HS-27A (cell line): ENCODE measurements around the gene TSPAN33.

ENCODE experiments used
- DNase-seq: peaks from one replicate; pipeline ENCODE4 v3.0.0-alpha.2; 2012; ENCODE audit warnings: low read depth, missing footprints

Gene TSPAN33

DNA sequence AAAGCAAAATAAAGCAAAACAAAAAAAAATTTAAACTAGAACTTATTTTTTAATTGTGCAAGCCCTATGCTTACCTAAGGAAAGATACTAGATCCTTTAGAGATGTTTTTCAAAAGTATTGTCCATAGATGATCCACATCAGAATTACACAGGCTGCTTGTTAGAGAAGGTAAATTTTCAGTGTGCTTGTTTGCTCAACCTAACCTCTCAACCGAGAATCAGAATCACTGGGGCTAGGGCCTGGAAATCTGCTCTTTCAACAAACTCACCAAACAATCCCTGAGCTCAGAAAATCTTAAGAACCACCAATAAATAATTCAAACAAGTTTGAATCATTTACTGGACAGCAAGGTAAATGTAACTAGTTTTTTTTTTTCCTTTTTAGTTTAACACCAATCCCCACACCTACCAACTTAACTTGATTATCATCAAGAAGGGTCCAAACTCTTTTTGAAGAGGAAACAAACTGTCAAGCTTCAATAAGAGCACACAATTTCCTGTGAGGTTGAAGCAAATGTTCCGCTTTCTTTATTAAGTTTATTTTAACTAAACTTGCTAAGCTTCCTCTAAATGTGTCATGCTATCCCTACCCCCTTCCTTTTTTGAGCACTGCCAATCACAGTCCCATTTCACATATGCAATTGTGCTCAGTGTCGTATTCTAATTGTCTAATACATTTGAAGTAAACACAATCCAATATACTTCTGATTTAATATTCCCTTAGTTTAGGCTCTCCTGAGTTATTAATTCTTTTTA is 7.4 kb upstream of the TSPAN33 start:
- no peak for DNase-seq

DNA sequence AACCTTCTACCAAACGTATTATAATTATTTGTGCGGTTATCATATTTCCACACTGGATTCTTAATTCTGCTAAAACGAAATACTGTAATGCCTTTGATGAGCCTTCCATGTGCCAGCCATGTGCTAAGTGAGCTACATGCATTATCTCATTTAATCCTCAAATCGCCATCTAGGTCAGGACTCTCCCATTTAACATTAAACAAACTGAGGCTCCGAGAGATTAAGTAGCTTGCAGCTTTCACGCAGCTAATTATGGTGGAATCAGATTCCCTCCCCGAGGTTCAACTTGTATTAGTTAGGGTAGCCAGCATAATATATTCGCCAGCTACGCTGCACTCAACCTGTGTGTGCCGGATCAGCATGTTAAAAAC is 798 bp upstream of the TSPAN33 start:
- no peak for DNase-seq

DNA sequence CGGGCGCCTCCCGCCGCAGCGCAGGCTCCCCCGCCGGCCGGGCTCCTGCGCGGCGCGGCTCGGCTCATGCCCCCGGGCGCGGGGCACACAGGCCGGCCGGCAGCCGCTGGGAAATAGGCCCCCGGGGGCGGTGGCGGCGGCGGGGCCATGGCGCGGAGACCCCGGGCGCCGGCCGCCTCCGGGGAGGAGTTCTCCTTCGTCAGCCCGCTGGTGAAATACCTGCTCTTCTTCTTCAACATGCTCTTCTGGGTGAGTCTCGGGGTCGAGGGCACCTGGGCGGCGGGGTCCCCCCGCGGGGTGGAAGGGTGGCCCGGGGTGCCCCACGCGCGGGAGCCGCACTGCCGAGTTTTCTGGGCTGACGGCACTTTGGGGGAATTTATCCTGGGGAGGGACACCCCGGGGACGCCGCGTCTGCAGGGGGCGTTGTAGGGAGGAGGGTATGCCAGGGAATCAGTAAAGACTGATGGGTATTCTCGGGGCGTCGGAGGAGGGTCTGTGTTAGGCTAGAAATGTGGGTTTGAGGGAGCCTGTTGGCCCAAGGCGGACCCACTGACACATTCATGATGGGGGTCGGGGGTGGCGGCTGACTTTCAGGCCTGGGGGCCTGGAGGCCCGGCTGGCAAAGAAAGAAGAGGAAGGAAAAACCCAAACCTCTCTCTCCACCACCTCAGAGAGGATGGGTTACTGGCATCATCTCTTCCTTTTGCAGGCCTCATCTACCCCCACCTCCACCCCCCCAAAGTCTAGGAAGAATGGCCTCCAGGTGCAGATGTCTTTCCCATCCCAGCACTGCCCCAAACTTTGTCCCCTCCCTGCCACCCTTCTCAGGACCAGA is 544 bp downstream of the TSPAN33 start:
- no peak for DNase-seq

DNA sequence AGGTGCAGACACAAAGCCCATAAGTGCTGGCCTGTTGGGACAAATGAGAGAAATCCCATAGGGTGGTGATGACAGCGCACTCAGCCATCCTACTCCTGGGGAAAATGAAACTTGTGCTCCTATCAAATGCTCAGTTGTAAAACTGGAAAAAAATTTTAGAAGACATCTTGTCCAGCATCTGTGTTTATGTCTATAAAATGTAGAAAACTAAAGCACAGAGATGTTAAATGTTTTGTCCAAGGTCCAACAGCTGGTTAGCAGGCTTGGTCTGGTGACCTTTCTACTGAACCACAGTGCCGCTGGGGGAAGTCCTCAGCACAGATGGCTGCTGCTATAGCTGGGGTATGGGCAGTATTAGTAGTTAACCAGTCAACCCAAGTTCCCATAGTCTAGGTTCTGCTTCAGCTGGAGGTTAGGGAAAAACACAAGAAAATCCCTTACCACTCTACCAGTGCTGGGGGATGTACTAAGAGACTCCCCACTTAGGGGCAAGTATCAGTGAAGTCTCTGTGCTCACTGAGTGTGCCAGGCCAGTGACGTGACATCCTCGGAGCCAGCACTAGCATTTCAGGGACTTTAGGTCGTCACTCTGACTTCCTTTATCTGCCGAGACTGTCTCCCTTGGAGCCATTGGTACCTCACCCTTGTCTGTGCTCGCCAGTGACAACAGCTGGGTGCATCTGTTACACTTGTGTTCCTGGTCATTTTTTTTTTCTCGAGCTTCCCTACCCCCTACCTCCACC is 1.9 kb downstream of the TSPAN33 start:
- DNase-seq, result no peak

DNA sequence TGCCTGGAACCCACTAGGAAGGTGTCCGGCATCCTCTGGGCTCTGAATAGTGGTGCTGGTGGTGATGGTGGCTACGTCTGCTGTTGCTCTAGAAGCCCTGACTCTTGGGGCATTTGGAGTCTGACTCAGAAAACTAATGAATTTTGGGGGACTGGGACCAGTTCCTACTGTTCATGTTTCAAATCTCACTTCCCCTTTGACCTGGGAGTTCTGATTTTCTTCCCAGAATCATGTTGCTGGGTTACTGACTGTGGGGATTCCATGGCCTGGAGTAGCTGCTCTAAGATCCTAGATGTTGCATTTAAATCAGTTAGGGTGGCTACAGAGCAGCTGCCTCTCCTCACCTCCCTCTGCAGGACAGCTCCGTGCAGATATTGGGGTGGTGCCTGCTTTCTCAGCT is 3.2 kb downstream of the TSPAN33 start:
- DNase-seq, result no peak

DNA sequence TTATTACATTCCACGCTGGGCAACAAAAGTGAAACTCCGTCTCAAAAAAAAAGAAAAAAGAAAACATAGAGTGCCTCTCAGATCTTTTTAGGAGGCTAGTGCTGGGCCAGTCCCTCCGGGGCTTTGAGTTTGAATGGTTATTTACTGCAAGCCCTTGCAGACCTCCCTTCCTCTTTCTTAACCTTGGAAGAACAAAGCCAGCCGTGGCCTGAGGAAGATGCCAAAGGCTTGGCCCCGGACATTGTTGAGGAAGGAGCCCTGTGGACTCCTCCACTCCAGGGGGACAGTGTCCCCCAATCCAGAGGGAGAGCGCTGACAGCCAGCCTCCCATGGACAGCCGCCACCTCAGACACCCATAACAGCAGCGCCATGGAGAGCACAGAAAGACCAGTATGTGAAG is 5.0 kb downstream of the TSPAN33 start:
- no peak for DNase-seq

DNA sequence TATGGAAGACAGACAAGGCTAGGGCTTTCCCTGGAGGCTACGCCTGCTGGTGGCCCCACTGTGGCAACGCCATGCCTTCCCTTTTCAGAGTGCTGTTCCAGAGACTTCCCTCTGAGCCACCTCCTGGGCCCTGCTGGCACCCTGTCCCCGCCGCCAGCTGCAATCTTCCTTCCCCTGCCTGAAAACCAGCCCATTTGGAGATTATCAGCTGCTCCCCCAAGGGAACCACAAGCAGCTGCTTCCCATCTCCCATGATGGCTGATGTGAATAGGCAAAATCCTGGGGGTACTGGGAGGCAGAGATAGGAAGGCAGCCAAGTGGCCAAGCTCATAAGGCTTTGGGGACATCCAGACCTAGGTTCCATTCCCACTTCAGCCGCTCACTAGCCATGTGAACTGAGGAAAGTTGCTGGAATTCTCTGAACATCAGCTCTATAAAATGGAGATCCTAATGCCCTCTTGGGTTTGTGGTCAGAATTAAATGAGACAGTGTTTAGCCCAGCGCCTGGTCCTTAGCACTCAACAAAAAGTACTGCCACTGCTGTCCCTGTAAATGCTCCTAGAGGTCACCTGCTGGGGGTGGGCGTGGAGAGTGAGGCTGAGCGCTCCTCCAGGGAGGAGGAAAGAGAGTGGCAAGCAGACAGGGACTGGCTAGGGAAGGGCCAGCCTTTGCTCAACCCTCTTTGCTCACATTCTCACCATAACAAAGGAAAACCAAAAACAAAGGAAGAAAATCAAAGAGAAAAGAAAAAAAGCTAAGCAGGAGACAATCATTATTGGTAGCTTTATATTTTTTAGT is 5.9 kb downstream of the TSPAN33 start:
- DNase-seq, result no peak

DNA sequence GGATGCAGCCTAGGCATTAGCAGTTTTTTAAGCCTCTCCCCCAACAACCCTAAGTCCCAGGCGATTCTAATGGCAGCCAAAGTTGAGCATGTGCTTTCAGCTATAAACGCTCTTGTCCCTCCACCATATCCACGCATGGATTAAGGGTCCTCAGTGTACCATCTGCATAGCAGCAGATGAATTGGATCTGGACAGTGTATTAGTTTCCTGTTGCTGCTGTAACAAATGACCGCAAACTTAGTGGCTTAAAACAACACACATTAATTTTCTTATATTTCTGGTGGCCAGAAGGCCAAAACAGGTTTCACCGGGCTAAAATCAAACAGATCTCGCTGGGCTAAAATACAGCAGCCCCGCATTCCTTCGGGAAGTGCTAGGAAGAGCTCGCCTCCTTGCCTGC is 13.1 kb downstream of the TSPAN33 start:
- DNase-seq, result no peak

DNA sequence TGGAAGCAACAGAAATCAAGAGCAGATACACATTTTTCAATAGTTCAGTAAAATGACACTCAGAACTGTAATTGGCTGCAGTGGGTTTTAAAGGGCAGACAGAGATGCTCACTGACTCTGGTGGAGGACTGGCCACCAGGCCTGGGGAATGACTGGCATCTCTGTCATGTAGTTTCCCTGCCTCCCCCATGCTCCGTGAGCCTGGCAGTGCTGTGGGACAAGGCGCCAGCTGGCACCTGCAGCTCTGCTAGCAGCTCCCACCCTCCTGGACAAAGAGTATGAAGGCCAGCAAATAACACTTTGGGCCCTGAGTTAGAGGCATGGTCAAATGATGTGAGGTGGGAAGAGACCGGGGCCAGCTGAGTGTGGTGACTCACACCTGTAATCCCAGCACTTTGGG is 15.0 kb downstream of the TSPAN33 start:
- no peak for DNase-seq

DNA sequence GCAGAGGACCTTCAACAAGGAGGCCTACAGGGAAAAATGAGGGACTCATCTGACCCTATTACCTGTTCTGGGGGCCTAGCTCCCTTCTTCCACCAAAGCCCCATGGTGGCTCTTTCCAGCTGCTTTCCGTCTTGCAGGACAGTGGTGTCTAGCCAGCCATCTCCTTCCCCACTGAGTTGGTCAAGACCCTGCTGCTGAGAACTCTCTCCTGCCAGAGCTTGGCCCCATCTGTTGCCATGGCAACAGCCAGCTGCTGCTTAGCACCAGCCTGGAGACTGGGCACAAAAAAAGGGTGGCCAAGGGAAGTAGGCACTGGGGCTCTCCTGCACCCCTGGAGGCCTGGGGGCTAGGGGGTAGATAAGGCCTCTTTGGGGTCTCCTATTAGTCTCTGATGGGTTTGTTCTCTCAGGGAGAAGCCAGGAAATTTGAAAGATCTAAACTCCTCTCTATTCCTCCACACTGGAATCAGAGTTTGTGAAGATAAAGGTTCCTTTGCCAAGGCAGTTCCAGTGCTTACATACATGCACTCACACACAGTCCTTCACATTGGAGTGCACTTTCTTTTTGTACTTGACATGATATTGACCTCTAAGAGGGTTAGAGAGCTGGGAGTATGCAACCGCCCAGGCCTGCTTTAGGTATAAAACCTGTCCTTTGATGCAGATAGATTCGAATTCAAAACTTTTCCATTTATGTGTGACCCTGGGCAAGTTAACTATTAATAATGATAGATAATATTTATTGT is 15.8 kb downstream of the TSPAN33 start:
- no peak for DNase-seq

DNA sequence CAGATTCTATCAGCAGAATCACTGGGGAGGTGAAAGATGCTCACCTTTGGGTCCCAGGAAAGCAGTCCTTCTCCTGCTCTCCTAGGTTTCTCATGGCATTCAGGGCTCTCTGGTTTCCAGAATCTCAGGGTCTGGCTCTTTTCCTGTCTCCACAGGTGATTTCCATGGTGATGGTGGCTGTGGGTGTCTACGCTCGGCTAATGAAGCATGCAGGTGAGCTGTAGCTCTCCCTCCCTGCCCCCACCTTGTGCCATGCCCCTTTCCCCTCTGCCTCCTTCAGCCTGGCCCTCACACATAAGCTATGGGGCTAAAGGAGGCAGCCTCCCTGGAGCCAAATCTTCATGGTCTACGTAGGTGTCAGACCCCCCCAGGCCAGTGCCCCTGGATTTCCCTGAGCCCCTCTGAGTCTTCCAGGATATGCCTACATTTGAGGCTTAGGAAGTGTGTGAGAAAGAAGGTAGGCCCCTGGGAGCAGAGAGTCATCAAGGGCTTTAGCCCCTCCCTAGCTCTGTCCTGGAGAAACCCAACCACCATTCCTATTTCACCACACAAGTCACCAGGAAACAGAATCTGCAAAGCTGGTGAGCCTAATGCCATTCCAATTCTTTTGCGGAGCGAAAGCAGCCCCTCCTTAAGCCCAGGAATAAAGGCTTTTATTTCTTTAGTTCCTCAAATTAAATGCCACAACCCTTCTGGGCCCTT is 17.2 kb downstream of the TSPAN33 start:
- DNase-seq, result no peak

DNA sequence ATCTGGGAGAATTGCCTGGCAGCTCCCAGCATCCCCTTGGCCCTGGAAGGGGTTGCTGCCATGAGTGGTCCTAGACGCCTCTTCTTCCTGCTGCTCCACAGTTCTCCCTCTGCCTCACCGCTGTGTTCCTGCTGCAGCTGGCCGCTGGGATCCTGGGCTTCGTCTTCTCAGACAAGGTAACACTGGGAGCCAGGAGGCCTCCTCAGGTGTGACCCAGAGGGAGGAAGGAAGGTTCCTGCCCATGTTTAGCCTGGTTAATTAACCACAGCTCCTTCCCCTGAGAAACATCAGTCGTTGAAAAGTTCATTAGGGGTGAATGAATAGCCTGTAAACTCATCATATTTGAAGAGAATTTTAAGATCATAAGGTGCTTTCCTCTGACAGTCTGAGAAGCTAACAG is 18.2 kb downstream of the TSPAN33 start:
- DNase-seq, result no peak

DNA sequence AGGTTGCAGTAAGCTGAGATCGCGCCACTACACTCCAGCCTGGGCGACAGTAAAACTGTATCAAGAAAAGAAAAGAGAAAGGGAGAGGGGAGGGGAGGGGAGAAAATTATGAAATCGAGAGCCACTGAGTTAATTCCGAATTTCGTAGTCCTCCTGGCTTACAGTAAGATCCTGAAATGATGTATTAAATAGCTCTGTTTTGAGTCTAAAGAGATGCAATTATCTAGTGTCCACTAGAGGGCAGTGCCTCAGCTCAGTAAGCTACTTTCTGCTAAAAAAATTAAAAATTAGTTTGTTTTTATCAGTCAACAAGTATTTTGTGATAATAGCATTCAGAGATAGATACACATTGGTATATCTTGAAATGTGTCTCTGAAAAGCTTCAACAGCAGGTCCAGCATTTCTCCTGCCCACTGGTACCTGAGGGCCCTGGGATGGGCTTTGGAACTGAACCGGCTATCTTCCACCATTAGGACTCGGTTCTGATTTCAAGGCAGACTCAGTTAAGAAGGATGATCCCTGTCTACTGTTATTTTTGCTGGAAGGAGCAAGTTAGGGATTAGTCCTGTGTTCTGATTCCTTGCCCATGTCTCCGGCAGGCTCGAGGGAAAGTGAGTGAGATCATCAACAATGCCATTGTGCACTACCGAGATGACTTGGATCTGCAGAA is 19.5 kb downstream of the TSPAN33 start:
- DNase-seq, result no peak

DNA sequence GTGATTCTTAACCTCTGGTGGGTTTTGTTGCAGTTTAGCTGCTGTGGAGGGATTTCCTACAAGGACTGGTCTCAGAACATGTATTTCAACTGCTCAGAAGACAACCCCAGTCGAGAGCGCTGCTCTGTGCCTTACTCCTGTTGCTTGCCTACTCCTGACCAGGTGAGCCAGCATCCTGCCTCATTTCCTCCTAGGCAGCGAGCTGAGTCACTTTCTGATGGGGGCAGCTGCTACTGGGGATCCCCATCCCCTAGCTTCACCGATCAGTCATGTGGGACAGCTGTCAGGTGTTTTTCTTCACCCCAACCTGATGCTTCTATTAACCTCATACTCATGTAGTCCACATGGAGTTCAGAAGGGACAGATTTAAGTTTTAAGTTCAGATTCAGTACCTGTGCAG is 22.2 kb downstream of the TSPAN33 start:
- DNase-seq, result no peak

DNA sequence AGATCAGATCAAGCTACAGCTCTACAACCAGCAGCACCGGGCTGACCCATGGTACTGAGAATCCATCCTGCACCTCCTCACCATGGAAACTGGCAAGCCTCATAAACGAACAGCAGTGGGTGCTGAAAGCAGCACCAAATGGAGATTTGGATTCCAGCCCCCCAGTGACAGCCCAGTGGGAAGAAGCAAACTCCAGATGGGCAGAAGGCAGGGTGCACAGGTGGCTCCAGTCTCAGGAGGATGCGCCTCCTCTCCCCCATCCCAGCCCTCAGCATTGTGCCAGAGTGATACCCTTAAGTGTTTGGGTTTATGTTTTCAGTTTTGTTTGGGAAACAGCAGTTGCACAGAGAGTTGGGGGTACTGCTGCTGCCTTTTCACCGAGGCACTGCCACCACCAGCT is 23.3 kb downstream of the TSPAN33 start:
- no peak for DNase-seq

DNA sequence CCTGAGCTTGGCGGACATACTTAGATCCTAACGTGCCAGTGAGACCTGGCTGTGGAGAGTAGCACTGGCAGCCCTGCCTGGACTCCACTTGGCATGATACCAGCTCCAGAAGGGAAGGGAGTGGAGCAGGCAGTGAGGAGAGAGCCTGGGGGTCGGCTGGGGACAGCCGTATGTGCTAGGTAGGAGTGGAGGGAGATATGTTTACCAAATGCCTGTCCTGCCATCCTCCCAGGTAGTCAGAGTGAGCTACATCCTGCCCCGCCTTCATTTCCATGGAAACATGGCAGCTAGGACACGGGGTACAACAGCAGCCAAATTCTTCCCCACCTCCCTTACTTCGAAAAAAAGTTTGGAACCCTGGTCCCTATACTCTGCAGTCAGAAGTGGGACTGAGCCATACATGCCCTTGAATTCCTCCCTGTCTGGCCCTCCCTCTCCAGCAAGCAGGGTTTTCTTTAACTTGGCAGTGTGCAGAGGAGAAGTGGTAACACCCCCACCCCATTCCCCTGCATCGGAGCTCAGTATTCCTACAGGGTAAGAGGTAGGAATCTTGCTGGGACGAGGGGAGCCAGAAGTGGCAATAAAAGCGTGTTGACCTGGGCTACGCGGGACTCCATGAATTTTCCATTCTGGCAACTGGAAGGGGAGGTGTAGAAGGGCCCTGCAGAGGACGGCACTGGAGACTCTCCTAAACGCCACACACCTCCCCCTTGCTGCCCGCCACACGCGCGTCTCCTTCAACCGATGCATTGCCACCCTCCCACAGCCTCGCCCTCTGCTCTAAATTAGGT is 23.9 kb downstream of the TSPAN33 start:
- DNase-seq, result no peak

DNA sequence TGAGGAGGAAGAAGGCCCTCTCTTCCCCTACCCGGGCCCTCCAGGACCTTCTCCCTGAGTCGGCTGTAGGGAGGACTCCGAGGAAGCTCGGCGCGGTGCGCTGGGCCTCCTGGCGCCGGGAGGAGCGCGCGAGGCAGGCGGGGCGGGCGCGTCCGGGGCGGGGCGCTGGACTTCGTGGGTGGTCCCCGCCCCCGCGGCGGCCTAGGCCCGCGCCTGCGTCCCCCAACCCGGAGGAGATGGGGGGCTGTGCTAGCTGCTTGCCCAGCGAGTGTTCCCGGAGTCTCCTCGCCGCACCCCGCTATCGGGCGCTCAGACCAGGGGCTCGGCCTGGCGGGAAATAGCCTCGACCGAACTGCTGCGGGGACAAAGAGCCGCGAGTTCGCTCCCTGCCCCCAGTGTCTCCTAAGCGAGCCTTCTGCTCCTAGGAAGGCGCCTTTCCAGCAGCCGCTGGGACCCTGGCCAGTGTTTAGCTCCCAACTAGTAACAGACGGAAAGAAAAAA is 24.7 kb downstream of the TSPAN33 start:
- no peak for DNase-seq

DNA sequence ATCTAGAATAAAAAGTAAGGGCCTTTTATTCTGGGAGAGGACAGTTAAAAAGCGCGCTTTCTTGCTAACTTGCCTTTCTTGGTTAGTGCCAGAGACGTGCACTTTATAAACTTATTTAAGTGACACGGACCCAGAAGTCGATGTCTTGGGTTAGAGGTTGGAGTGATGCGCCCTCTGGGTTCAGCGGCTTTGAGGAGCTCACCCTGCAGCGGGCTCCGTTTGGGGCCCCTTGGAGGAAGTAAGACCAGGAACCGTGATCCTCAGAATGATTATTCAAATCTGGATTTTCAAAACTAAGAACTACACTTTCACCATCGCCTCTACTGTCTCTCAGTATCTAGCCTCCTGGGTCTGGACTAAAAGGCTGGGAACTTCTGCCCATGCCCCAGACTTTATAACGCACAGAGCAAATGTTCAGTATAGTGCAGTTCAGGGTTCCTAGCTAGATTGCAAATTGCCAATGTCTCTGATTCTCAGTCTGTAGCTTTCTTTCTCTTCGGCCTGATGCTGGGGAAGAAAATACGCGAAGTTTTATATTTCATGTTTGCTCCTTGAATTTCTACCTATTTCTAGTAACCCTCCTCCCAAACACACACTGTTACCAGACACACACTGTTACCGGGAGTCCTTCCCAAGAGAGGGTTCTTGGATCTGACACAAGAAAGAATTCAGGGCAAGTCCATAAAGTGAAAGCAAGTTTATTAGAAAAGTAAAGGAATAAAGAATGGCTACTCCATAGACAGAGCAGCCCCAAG is 25.4 kb downstream of the TSPAN33 start:
- DNase-seq, result no peak
